Measurements from ENCODE around the gene MFSD6.
"Not testable (repeated sequence)": the region's sequence is repeated elsewhere in the genome, so short reads cannot be mapped to it uniquely, and the experiment has no call there.

The MFSD6 gene

GRCh38 chr2:190407662-190408537 is at the start of gene MFSD6:
MFSD6 (plus strand) TSS chr2:190408355; CDS start chr2:190436030, 27,675 bp downstream.
- DNase-seq = no peak

- not testable (repeated sequence) for DNase-seq
Measured at GRCh38 chr2:190358655-190359448, 49.3 kb upstream of the MFSD6 start.

GRCh38 chr2:190360561-190360960 is 47.6 kb upstream of the MFSD6 start:
- no peak for DNase-seq

- no peak for DNase-seq
Measured at GRCh38 chr2:190360965-190361364, 47.2 kb upstream of the MFSD6 start.

GRCh38 chr2:190361572-190361971 is 46.6 kb upstream of the MFSD6 start:
- no peak for DNase-seq

- no peak for DNase-seq
Measured at GRCh38 chr2:190362894-190363293, 45.3 kb upstream of the MFSD6 start.

GRCh38 chr2:190365499-190366204 is 42.5 kb upstream of the MFSD6 start:
- no peak for DNase-seq

GRCh38 chr2:190366248-190366753 is 41.9 kb upstream of the MFSD6 start:
- DNase-seq = no peak

- no peak for DNase-seq
Measured at GRCh38 chr2:190367091-190367490, 41.1 kb upstream of the MFSD6 start.

GRCh38 chr2:190369635-190370034 is 38.5 kb upstream of the MFSD6 start:
- DNase-seq = no peak

GRCh38 chr2:190376083-190376482 is 32.1 kb upstream of the MFSD6 start:
- DNase-seq = no peak

GRCh38 chr2:190376591-190377245 is 31.4 kb upstream of the MFSD6 start:
- DNase-seq = no peak

- no peak for DNase-seq
Measured at GRCh38 chr2:190378880-190379237, 29.3 kb upstream of the MFSD6 start.

GRCh38 chr2:190379249-190379964 is 28.7 kb upstream of the MFSD6 start:
- no peak for DNase-seq

GRCh38 chr2:190380962-190381412 is 27.2 kb upstream of the MFSD6 start:
- DNase-seq = no peak

GRCh38 chr2:190382851-190383250 is 25.3 kb upstream of the MFSD6 start:
- DNase-seq = peak; percentile 31

- DNase-seq = no peak
Measured at GRCh38 chr2:190387422-190387821, 20.7 kb upstream of the MFSD6 start.

- no peak for DNase-seq
Measured at GRCh38 chr2:190396271-190396670, 11.9 kb upstream of the MFSD6 start.

- DNase-seq = no peak
Measured at GRCh38 chr2:190402986-190403603, 5.1 kb upstream of the MFSD6 start.

GRCh38 chr2:190404487-190404886 is 3.7 kb upstream of the MFSD6 start:
- no peak for DNase-seq

- DNase-seq = no peak
Measured at GRCh38 chr2:190405070-190405469, 3.1 kb upstream of the MFSD6 start.

Data from GDM1 (cell line).